IMR-90 (cell line): Measurements from ENCODE around the gene GATA2. TPM values are rescaled to one million over a fixed set of nuclear protein-coding genes. Genes with fewer than 3 reads are reported as not detected.

Experiments
- ATAC-seq: fragments of 200-7000 bp; cut with Tn5 transposase; 2 replicates; pipeline ENCODE4 v1.9.1; 2020; ENCODE audit warnings: low read depth, mild to moderate bottlenecking, moderate library complexity
- BruUV-seq: library from RNA; stranded (reverse); fragments of 400-500 nt; replicated peaks from 2 replicates; lab custom pipeline; 2021; lab: Mats Ljungman, UMichigan
- CTCF ChIA-PET: fragments of 300-600 bp; formaldehyde crosslinking; extraction: SDS; loops from one replicate; lab custom pipeline; 2021; ENCODE audit warnings: antibody characterized with exemption; lab: Yijun Ruan, JAX
- POLR2A ChIA-PET: fragments of 300-600 bp; sonication (Branson Sonifier 250); formaldehyde crosslinking; loops from one replicate; lab custom pipeline; 2022; ENCODE audit warnings: antibody characterized with exemption; ENCODE audit not compliant: unreplicated experiment; lab: Charles Lee
- DNase-seq: peaks from one replicate; pipeline ENCODE4 v3.0.0; 2013
- H2AFZ ChIP-seq: replicated peaks from 2 replicates; pipeline ENCODE3; 2013; ENCODE audit warnings: low read length, mild to moderate bottlenecking; ENCODE audit not compliant: poor library complexity
- H2AK5ac ChIP-seq: 2 replicates; pipeline ENCODE4 v1.6.1; 2013; ENCODE audit warnings: low read depth, low read length, inconsistent platforms
- H2AK9ac ChIP-seq: replicated peaks from 2 replicates; pipeline ENCODE3; 2013; ENCODE audit warnings: mild to moderate bottlenecking, low read depth, low read length, moderate library complexity; ENCODE audit not compliant: poor library complexity
- H2BK120ac ChIP-seq: 2 replicates; pipeline ENCODE4 v1.6.1; 2013; ENCODE audit warnings: low read depth, low read length, inconsistent platforms
- H2BK15ac ChIP-seq: 3 replicates; pipeline ENCODE4 v1.6.1; 2013; ENCODE audit warnings: low read depth, low read length, inconsistent platforms
- H2BK20ac ChIP-seq: 2 replicates; pipeline ENCODE4 v1.6.1; 2013; ENCODE audit warnings: low read depth, mild to moderate bottlenecking, inconsistent platforms, low read length, moderate library complexity
- H2BK5ac ChIP-seq: 2 replicates; pipeline ENCODE4 v1.6.1; 2013; ENCODE audit warnings: mild to moderate bottlenecking, low read depth, low read length, inconsistent platforms; ENCODE audit not compliant: poor library complexity, severe bottlenecking
- H3K14ac ChIP-seq: replicated peaks from 2 replicates; pipeline ENCODE4 v1.6.1; 2013; ENCODE audit warnings: low read depth, low read length, inconsistent platforms
- H3K18ac ChIP-seq: 2 replicates; pipeline ENCODE4 v1.6.1; 2013; ENCODE audit warnings: low read depth, low read length, control low read depth
- H3K23ac ChIP-seq: 2 replicates; pipeline ENCODE4 v1.6.1; 2013; ENCODE audit warnings: low read depth, low read length, inconsistent platforms
- H3K27ac ChIP-seq: 2 replicates; pipeline ENCODE4 v1.5.1; 2013; ENCODE audit warnings: mild to moderate bottlenecking, control low read depth, low read length; ENCODE audit not compliant: insufficient read depth
- H3K27me3 ChIP-seq: 2 replicates; pipeline ENCODE4 v1.6.1; 2013; ENCODE audit warnings: low read length; ENCODE audit not compliant: control insufficient read depth, insufficient read depth
- H3K36me3 ChIP-seq: 2 replicates; pipeline ENCODE4 v1.6.1; 2013; ENCODE audit warnings: low read length, mixed read lengths; ENCODE audit not compliant: control insufficient read depth, insufficient read depth
- H3K4ac ChIP-seq: 2 replicates; pipeline ENCODE4 v1.6.1; 2013; ENCODE audit warnings: low read depth, low read length, inconsistent platforms
- H3K4me1 ChIP-seq: 2 replicates; pipeline ENCODE4 v1.6.1; 2013; ENCODE audit warnings: low read length, mixed read lengths; ENCODE audit not compliant: control insufficient read depth, insufficient read depth
- H3K4me2 ChIP-seq: 2 replicates; pipeline ENCODE4 v1.6.1; 2013; ENCODE audit warnings: low read depth, mild to moderate bottlenecking, control low read depth, low read length, moderate library complexity
- H3K4me3 ChIP-seq: 2 replicates; pipeline ENCODE4 v1.5.1; 2013; ENCODE audit warnings: low read depth, mild to moderate bottlenecking, control low read depth, low read length, moderate library complexity; ENCODE audit not compliant: insufficient read depth
- H3K56ac ChIP-seq: 2 replicates; pipeline ENCODE4 v1.6.1; 2013; ENCODE audit warnings: low read length, inconsistent platforms; ENCODE audit not compliant: insufficient read depth; ENCODE audit errors: extremely low read depth
- H3K79me1 ChIP-seq, 2 experiments: 2 replicates each; pipeline ENCODE4 v1.6.1; 2013; ENCODE audit warnings: low read length in 2 of 2, inconsistent platforms in 1 of 2, low read depth in 1 of 2
- H3K9ac ChIP-seq: 2 replicates; pipeline ENCODE4 v1.6.1; 2013; ENCODE audit warnings: low read depth, low read length, control low read depth
- H3K9me1 ChIP-seq: 2 replicates; pipeline ENCODE4 v1.6.1; 2013; ENCODE audit warnings: low read length, inconsistent platforms; ENCODE audit not compliant: insufficient read depth
- H3K9me3 ChIP-seq: 2 replicates; pipeline ENCODE4 v1.6.1; 2013; ENCODE audit warnings: low read length; ENCODE audit not compliant: control insufficient read depth, insufficient read depth
- H4K20me1 ChIP-seq: 2 replicates; pipeline ENCODE4 v1.6.1; 2013; ENCODE audit warnings: low read length, inconsistent platforms; ENCODE audit not compliant: insufficient read depth
- H4K5ac ChIP-seq: 2 replicates; pipeline ENCODE4 v1.6.1; 2013; ENCODE audit warnings: mild to moderate bottlenecking, low read depth, low read length, control low read depth
- H4K8ac ChIP-seq, 2 experiments: 2 replicates each; pipeline ENCODE4 v1.6.1; 2013; ENCODE audit warnings: low read depth in 2 of 2, low read length in 2 of 2, control low read depth in 1 of 2, inconsistent platforms in 1 of 2
- H4K91ac ChIP-seq: 2 replicates; pipeline ENCODE4 v1.6.1; 2013; ENCODE audit warnings: low read depth, low read length, inconsistent platforms; ENCODE audit not compliant: insufficient read depth
- BHLHE40 ChIP-seq: fragments of 150-350 bp; IDR thresholded peaks from 2 replicates; pipeline ENCODE4 v1.6.1; 2016; ENCODE audit warnings: mild to moderate bottlenecking, low read depth, low read length
- CEBPB ChIP-seq: IDR thresholded peaks from 2 replicates; pipeline ENCODE4 v1.6.1; 2012; ENCODE audit warnings: low read depth, low read length, improper control_type of control experiment
- CTCF ChIP-seq: conservative IDR thresholded peaks from 2 replicates; pipeline ENCODE4 v1.5.1; 2012; ENCODE audit warnings: mild to moderate bottlenecking, low read depth, low read length, improper control_type of control experiment
- FOS ChIP-seq: fragments of 150-350 bp; IDR thresholded peaks from 2 replicates; pipeline ENCODE4 v1.6.1; 2016; ENCODE audit warnings: low read depth, low read length
- MXI1 ChIP-seq: IDR thresholded peaks from 2 replicates; pipeline ENCODE4 v1.6.1; 2012; ENCODE audit warnings: low read depth, mild to moderate bottlenecking, low read length, moderate library complexity, borderline replicate concordance
- NFE2L2 ChIP-seq: fragments of 150-350 bp; IDR thresholded peaks from 2 replicates; pipeline ENCODE4 v1.6.1; 2016; ENCODE audit warnings: low read depth, mild to moderate bottlenecking, low read length
- POLR2A ChIP-seq: IDR thresholded peaks from 2 replicates; pipeline ENCODE4 v1.6.1; 2012; ENCODE audit warnings: mild to moderate bottlenecking, low read depth, low read length
- RAD21 ChIP-seq: IDR thresholded peaks from 2 replicates; pipeline ENCODE4 v1.6.1; 2012; ENCODE audit warnings: low read length, improper control_type of control experiment
- RCOR1 ChIP-seq: IDR thresholded peaks from 2 replicates; pipeline ENCODE4 v1.6.1; 2012; ENCODE audit warnings: mild to moderate bottlenecking, low read length, improper control_type of control experiment; ENCODE audit not compliant: insufficient replicate concordance
- SMC3 ChIP-seq: fragments of 150-350 bp; IDR thresholded peaks from 2 replicates; pipeline ENCODE4 v1.6.1; 2016; ENCODE audit warnings: low read depth, mild to moderate bottlenecking, antibody characterized with exemption, low read length, moderate library complexity
- WGBS, 2 experiments: methylation state at CpG; one replicate each; pipeline versions ENCODE4 v1.1.5 to v1.1.7; 2013; ENCODE audit warnings: missing lambda C conversion rate in 2 of 2; ENCODE audit not compliant: insufficient read length in 1 of 2; ENCODE audit errors: extremely low coverage in 2 of 2; 5-methylcytosine and 5-hydroxymethylcytosine counted together
- dilution Hi-C: fragments of 300-500 bp; cut with HindIII; formaldehyde crosslinking; loops from one replicate; pipeline ENCODE4 v1.14.3; 2018; ENCODE audit warnings: low sequenced_read_pairs; ENCODE audit not compliant: unreplicated experiment
- in situ Hi-C: fragments of 300-500 bp; cut with MboI; formaldehyde crosslinking; loops from 3 replicates; pipeline ENCODE4 v1.14.3; 2019; ENCODE audit warnings: low sequenced_read_pairs, inconsistent platforms, mixed read lengths
- intact Hi-C: fragments of 100-400 bp; cut with micrococcal nuclease; formaldehyde crosslinking; loops from 2 replicates; pipeline ENCODE4 v1.10.0; 2022
- polyA plus RNA-seq, 3 experiments: library from polyadenylated mRNA; depleted of rRNA; stranded (reverse); fragments of >200 nt; gene quantifications; 2 replicates each; pipeline ENCODE4 v1.2.3, GENCODE V29; 2012; ENCODE audit warnings: low replicate concordance in 1 of 3
- total RNA-seq: library from RNA; depleted of rRNA; stranded (reverse); fragments of >200 nt; gene quantifications from 2 replicates; pipeline ENCODE4 v1.2.3, GENCODE V29; 2012

GATA2 gene
- total and polyA plus RNA-seq, 2 of the 4 experiments (the other 2 are of a cell fraction): 2.2 to 13.5 TPM

DNA sequence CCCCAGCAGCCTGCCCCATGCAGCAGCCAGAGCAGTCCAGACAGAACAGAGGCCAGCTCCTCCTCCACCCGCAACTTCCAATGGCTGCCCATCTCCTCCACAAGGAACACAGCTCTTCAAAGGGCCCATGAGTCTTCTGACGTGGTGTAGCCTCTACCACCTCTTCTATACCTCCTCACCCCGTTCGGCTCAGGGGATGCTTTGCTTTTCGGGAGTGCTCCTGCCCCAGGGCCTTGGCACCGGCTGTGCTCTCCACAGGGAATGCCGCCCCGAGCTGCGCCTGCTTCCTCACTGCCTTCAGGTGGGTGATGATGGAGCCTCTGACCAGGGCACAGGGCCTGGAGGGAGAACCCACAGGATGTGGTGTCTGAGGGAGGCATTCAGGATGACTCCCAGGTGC, 40.9 kb downstream of the GATA2 start:
- CTCF ChIA-PET: no interaction called here
- dilution Hi-C loops: no loop called here

More for the DNA sequence above, 40.9 kb downstream of the GATA2 start:
- in situ Hi-C loops: no loop called here
- Histone ChIP-seq H4K91ac (no peak overlapping the region), H3K4me2 (no peak overlapping the region), H3K9ac (no peak overlapping the region), H3K79me1 (no peaks in the 10 kb centered on the region), H2BK15ac (no peak overlapping the region), H4K8ac (no peak overlapping the region), H2AFZ (peak overlapping the region; percentile 23), H3K14ac (no peak overlapping the region), H3K27me3 (peaks cover 69% of the 10 kb centered on the region), H2BK20ac (no peak overlapping the region), H3K9me3 (peaks cover 2% of the 10 kb centered on the region; the same call in 1 of the 2 replicates), H3K9me1 (0 out of 2 replicates have a peak, but pooled peaks cover 4% of the 10 kb centered on the region), H3K18ac (no peak overlapping the region), H2AK5ac (no peak overlapping the region), H2BK5ac (no peak overlapping the region), H3K36me3 (no peaks in the 10 kb centered on the region), H3K4ac (no peak overlapping the region), H3K4me3 (no peak overlapping the region), H4K20me1 (no peaks in the 10 kb centered on the region; the same call in 1 of the 2 replicates), H3K23ac (no peak overlapping the region), H4K5ac (no peak overlapping the region), H2AK9ac (no peak overlapping the region), H3K56ac (no peak overlapping the region), H3K27ac (no peak overlapping the region), H3K4me1 (no peaks in the 10 kb centered on the region), H2BK120ac (no peak overlapping the region)
- ATAC-seq: no peak
- WGBS, 2 experiments: 83% methylated on average over 1 of the region's 9 CpGs; no CpG with 5 or more reads in 1 of the 2 experiments
- TF ChIP-seq CTCF: no peak
- TF ChIP-seq NFE2L2: no peak
- TF ChIP-seq RCOR1: no peak
- no peak for TF ChIP-seq RAD21
- no peak for TF ChIP-seq FOS
- no peak for TF ChIP-seq BHLHE40
- TF ChIP-seq MXI1: no peak
- no peak for TF ChIP-seq SMC3
- TF ChIP-seq CEBPB: no peak
- TF ChIP-seq POLR2A: no peak
- BruUV-seq: no TSS peak
- intact Hi-C loops: no loop called here
- POLR2A ChIA-PET: no interaction called here
- DNase-seq: no peak
